HG02763 (cell line): Measurements from ENCODE around the gene PLCG2.
"Not testable (repeated sequence)": the region's sequence is repeated elsewhere in the genome, so short reads cannot be mapped to it uniquely, and the experiment has no call there.

Experiments
- ATAC-seq: cut with Tn5 transposase; IDR thresholded peaks from one replicate; pipeline ENCODE4 v1.9.1; 2021; ENCODE audit warnings: mild to moderate bottlenecking, moderate library complexity; ENCODE audit not compliant: unreplicated experiment

Gene PLCG2

DNA sequence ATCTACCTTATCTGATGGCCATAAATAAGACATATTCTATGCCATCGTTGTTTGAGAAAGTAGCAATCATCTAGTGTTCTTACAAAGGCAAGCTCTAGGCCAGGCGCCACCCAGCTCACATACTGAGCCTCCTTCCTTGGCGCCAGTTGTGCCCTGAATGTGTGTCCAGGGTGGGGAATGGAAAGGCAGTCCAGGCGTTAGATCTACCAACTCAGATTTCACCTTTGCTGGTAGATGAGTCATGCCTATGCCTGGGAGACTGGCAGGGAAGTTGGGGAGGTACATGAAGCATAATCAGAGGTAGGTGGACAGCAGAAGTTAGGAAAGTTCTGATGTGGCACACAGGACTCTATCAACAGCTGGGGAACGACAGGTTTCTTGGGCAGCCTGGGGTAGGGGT, 208.6 kb downstream of the PLCG2 start:
- no peak for ATAC-seq

GRCh38 chr16:81992859-81993258, 213.8 kb downstream of the PLCG2 start:
- no peak for ATAC-seq

GRCh38 chr16:81994485-81994884, 215.4 kb downstream of the PLCG2 start:
- ATAC-seq, result no peak

DNA sequence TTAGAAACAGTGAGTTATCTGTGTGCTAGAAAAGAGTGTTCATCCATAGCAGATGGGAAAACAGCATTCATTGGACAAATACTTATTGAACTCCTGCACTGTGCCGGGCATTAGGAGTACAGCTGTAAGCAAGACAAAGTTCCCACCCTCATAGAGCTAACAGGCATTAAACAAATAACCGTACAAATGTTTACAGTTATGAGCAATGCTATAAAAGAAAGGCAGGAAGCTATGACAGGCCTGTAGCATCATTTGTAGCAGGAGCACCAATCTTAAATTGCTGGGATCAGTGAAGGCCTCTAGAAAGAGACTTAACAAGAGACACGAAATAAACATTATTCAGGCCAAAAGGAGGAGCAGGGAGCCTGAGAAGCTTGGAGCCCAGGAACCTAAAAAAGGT, 216.6 kb downstream of the PLCG2 start:
- no peak for ATAC-seq

DNA sequence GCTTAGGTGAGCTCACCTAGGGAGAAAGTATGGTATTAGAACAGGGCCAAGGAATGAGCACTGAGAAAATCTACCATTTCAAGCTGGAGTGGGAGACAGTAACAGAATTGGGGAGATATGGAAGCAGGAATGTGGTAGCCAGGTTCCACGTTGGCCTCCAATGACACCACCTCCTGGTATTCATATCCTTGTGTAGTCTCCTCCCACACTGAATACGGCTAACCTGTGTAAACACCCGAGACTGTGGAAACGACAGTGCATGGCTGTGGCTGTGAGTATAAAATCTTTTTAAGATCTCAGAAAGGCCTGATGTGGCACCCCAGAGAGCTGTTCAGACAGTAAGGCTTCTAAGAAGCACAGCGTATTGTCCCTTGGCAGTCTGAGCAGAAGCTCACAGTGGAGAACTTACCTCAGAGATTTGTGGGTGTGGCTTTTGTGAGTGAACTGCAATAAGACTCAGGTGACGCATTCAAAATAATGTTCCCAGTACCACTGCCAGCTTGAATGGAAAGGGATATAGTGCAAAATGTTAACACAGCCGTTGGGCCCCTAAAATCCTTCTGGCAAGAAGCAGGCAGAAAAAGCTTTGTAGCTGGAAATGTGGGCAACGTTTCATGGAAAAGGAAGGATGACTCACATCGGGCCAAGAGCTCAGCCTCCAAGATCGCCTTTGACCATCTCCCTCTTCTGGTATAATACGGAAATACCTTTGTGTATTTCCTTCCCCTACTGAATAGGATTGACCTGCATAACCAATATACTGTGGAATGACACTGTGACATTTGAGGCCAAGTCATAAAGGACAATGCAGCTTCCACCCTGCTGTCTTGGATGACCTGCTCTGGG, 217.8 kb downstream of the PLCG2 start:
- no peak for ATAC-seq

GRCh38 chr16:81997738-81998137, 218.6 kb downstream of the PLCG2 start:
- ATAC-seq, result no peak

DNA sequence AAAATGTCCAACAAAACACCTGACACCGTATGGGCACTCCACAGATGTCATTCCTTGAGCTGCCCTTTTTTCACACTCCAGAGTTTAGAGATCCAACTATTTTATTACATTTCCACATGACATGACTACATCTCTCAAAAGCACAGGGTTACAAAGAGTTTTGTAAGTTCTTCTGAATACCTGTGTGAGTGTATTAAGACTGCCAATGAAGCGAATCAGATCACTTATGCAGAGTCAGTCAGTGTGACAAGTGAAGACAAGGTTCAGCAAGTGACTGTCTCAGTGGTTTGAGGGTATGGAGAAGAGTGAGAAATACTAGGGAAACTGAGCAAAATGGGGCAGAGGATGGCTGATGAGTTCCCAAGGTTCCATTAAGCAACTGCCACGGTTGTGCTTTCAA, 223.7 kb downstream of the PLCG2 start:
- ATAC-seq, result no peak

GRCh38 chr16:82004601-82005000, 225.5 kb downstream of the PLCG2 start:
- no peak for ATAC-seq

DNA sequence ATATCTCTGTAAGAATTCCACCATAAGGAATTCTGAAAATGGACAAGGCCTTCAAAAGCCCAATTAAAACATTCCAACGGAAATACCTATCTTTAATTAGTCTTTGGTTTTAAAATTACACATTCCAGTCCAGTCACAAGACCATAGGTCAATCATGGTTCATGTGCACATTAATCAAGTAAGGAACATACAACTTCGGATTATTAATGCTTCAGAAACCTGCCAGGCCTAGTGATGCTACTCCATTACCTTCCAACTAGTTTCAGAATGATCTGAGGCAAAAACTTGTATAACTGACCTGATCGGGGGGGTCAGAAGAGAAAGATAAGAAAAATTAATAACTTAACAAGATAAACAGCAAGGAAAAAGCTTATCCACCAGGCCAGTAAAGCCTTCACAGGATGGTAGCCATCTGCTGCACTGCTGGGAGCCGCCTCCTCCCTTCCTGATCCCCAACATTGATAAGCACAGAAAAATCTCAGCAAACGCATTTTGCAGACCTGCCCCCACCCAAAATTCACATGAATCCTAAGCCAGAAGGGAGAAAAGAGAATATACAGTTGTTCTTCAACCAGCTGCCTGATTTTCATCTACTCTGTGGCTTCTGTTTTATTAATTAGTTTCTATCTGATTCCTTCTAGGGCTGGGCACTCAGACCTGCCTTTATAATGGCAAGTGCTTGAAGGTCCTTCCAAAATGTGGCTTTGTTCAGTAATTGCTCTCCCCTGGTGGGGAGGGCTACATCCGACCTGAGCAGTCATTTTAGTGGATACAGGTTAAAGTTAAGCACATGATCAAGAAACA, 226.1 kb downstream of the PLCG2 start:
- ATAC-seq, result no peak

- no peak for ATAC-seq
These were observed 226.9 kb downstream of the PLCG2 start for GRCh38 chr16:82006036-82006435.

DNA sequence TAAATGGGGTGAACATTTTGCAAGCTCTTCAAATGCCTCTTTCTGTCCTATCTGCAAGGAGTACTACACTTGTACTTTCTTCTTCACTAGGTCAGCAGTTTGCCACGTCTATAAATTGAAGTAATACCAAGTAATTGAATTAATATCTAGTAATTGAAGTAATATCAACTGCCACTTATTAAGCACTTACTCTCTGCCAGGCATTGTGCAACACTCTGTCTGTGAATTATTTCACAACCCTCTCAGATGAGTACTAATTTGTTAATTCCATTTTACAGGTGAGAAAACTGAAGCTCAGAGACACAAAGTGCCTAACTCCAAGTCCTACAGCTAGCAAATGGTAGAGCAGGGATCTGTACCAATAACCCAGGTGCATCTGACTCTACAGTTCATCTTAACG, 228.1 kb downstream of the PLCG2 start:
- ATAC-seq, result no peak

DNA sequence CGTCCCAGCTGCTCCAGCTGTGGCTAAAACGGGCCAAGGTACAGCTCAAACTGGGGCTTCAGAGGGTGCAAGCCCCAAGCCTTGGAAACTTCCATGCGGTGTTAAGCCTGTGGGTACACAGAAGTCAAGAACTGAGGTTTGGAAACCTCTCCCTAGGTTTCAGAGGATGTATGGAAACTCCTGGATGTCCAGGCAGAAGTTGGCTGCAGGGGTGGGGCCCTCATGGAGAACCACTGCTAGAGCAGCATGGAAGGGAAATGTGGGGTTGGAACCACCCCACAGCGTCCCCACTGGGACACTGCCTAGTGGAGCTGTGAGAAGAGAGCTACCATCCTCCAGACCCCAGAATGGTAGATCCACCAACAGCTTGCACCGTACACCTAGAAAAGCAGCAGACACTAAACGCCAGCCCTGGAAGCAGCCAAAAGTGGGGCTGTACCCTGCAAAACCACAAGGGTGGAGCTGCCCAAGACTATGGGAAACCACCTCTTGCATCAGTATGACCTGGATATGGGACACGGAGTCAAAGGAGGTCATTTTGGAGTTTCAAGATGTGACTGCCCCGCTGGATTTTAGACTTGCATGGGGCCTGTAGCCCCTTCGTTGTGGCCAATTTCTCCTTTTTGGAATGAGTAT, 230.0 kb downstream of the PLCG2 start:
- no peak for ATAC-seq

DNA sequence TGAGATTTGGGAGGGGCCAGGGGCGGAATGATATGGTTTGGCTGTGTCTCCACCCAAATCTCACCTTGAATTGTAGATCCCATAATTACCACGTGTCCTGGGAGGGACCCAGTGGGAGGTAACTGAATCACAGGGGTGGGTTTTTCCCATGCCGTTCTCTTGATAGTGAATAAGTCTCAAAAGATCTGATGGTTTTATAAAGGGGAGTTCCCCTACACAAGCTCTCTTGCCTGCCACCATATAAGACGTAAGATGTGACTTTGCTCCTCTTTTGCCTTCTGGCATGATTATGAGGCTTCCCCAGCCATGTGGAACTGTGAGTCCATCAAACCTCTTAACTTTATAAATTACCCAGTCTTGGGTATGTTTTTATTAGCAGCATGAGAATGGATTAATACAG, 230.7 kb downstream of the PLCG2 start:
- not testable (repeated sequence) for ATAC-seq

- ATAC-seq, result no peak
These were observed 231.6 kb downstream of the PLCG2 start for GRCh38 chr16:82010649-82011048.

DNA sequence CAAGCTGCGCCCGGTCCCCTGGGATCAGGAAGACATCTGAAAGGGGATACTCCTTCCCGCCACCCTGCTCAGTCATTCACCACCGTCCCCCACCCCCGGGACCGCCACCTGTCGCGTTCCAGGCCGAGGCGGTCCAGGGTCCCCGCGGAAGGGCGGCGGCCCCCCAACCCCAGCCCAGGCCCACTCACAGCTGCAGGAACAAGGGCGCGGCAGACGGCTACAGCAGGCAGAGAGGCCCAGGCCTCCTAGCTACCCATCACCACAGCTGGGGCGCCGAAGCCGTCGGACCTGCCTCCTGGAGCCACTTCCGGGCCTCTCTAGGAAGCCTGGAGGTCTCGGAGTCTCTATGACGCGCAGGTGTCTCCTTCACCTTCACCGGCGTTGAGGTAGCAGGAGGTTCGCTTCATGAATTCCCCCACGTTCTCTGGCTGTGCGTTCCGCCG, 232.1 kb downstream of the PLCG2 start, which contains the start of gene SDR42E1:
SDR42E1 (minus strand) TSS at position 272 of the 443 bp plus-strand sequence. CDS start 10,612 bp downstream, outside the sequence.
- ATAC-seq, result peak; percentile 90
